Osteoblast (primary cell): ENCODE data around the gene GDAP1L1. TPM values are rescaled to one million over a fixed set of nuclear protein-coding genes. Genes with fewer than 3 reads are reported as not detected.

Experiments used
- DNase-seq: peaks from one replicate; pipeline ENCODE4 v3.0.0; 2011; ENCODE audit warnings: low spot score, mixed read lengths; ENCODE audit not compliant: insufficient read length; ENCODE audit errors: missing footprints
- H2AFZ ChIP-seq: 2 replicates; pipeline ENCODE4 v1.6.0; 2011; ENCODE audit warnings: mild to moderate bottlenecking, low read length
- H3K27ac ChIP-seq: 2 replicates; pipeline ENCODE4 v1.5.1; 2011; ENCODE audit warnings: mild to moderate bottlenecking, low read depth, low read length, moderate library complexity
- H3K27me3 ChIP-seq: 2 replicates; pipeline ENCODE4 v1.6.0; 2012; ENCODE audit warnings: mild to moderate bottlenecking, control low read depth, inconsistent platforms, low read length, moderate library complexity; ENCODE audit not compliant: insufficient read depth
- H3K36me3 ChIP-seq: 2 replicates; pipeline ENCODE4 v1.5.1; 2011; ENCODE audit warnings: mild to moderate bottlenecking, low read length, control low read depth, moderate library complexity; ENCODE audit not compliant: insufficient read depth
- H3K4me1 ChIP-seq: 2 replicates; pipeline ENCODE4 v1.5.1; 2011; ENCODE audit warnings: mild to moderate bottlenecking, low read length, control low read depth, moderate library complexity; ENCODE audit not compliant: insufficient read depth
- H3K4me2 ChIP-seq: 2 replicates; pipeline ENCODE4 v1.6.0; 2011; ENCODE audit warnings: mild to moderate bottlenecking, low read length; ENCODE audit not compliant: insufficient read depth
- H3K4me3 ChIP-seq: fragments of 200-600 bp; sonication (generic); 3 replicates; pipeline ENCODE4 v1.5.1; 2012; ENCODE audit warnings: mild to moderate bottlenecking, low read length, inconsistent platforms; ENCODE audit not compliant: insufficient read depth
- H3K79me2 ChIP-seq: 2 replicates; pipeline ENCODE4 v1.6.0; 2012; ENCODE audit warnings: mild to moderate bottlenecking, low read length, control low read depth, inconsistent platforms; ENCODE audit not compliant: insufficient read depth
- H3K9me3 ChIP-seq: 2 replicates; pipeline ENCODE4 v1.5.1; 2011; ENCODE audit warnings: low read depth, low read length, control low read depth
- H4K20me1 ChIP-seq: 2 replicates; pipeline ENCODE4 v1.6.0; 2012; ENCODE audit warnings: mild to moderate bottlenecking, low read length, control low read depth; ENCODE audit not compliant: insufficient read depth
- CTCF ChIP-seq: IDR thresholded peaks from 2 replicates; pipeline ENCODE4 v1.5.1; 2011; ENCODE audit warnings: mild to moderate bottlenecking, low read depth, low read length, moderate library complexity; ENCODE audit errors: extremely low read depth
- total RNA-seq: library from RNA; depleted of rRNA; stranded (reverse); fragments of >200 nt; gene quantifications from 2 replicates; pipeline ENCODE4 v1.2.3, GENCODE V29; 2012

Gene GDAP1L1
- total RNA-seq, 1 donor, result 0.72 TPM

- H3K27ac ChIP-seq, result peak overlapping the region; percentile 16
- TF ChIP-seq CTCF, result no peak
- H4K20me1 ChIP-seq, result peaks cover 17% of the 10 kb centered on the region
- no peaks in the 10 kb centered on the region for H3K27me3 ChIP-seq
- H3K4me2 ChIP-seq, result no peak overlapping the region
- peaks cover 51% of the 10 kb centered on the region for H3K79me2 ChIP-seq
- no peak for DNase-seq
- H3K4me1 ChIP-seq, result peaks cover 39% of the 10 kb centered on the region
- H3K9me3 ChIP-seq, result no peaks in the 10 kb centered on the region
- H3K4me3 ChIP-seq, result no peak overlapping the region
- no peak overlapping the region for H2AFZ ChIP-seq
- peaks cover 62% of the 10 kb centered on the region for H3K36me3 ChIP-seq
Measured at GRCh38 chr20:44200983-44201382, 46.1 kb upstream of the GDAP1L1 start.

GRCh38 chr20:44203161-44203560 lies 43.9 kb upstream of the GDAP1L1 start:
- Histone ChIP-seq H3K27me3 (no peaks in the 10 kb centered on the region), H3K4me1 (peaks cover 44% of the 10 kb centered on the region), H3K9me3 (no peaks in the 10 kb centered on the region), H3K27ac (peak overlapping the region; percentile 46), H3K79me2 (peaks cover 72% of the 10 kb centered on the region), H4K20me1 (peaks cover 23% of the 10 kb centered on the region), H2AFZ (no peak overlapping the region), H3K4me2 (no peak overlapping the region), H3K36me3 (peaks cover 50% of the 10 kb centered on the region), H3K4me3 (no peak overlapping the region)
- TF ChIP-seq CTCF, result no peak
- no peak for DNase-seq

- no peak for TF ChIP-seq CTCF
- peaks cover 32% of the 10 kb centered on the region for H4K20me1 ChIP-seq
- peak overlapping the region; percentile 56 for H3K4me2 ChIP-seq
- no peaks in the 10 kb centered on the region for H3K9me3 ChIP-seq
- peaks cover 79% of the 10 kb centered on the region for H3K79me2 ChIP-seq
- no peaks in the 10 kb centered on the region for H3K27me3 ChIP-seq
- peaks cover 54% of the 10 kb centered on the region for H3K4me1 ChIP-seq
- H3K27ac ChIP-seq, result peak overlapping the region; percentile 67
- DNase-seq, result peak; percentile 95
- peaks cover 44% of the 10 kb centered on the region for H3K36me3 ChIP-seq
- no peak overlapping the region for H3K4me3 ChIP-seq
- no peak overlapping the region for H2AFZ ChIP-seq
Measured at GRCh38 chr20:44204156-44204831, 42.8 kb upstream of the GDAP1L1 start.

- Histone ChIP-seq H3K27ac (peak overlapping the region; percentile 67), H3K4me3 (no peak overlapping the region), H3K36me3 (peaks cover 38% of the 10 kb centered on the region), H3K27me3 (no peaks in the 10 kb centered on the region), H3K79me2 (peaks cover 79% of the 10 kb centered on the region), H3K4me1 (peaks cover 55% of the 10 kb centered on the region), H3K4me2 (no peak overlapping the region), H4K20me1 (peaks cover 33% of the 10 kb centered on the region), H2AFZ (no peak overlapping the region), H3K9me3 (no peaks in the 10 kb centered on the region)
- no peak for TF ChIP-seq CTCF
- no peak for DNase-seq
Measured at GRCh38 chr20:44204832-44205215, 42.3 kb upstream of the GDAP1L1 start.
